ENCODE results near the gene SDE2.

The SDE2 gene

DNA sequence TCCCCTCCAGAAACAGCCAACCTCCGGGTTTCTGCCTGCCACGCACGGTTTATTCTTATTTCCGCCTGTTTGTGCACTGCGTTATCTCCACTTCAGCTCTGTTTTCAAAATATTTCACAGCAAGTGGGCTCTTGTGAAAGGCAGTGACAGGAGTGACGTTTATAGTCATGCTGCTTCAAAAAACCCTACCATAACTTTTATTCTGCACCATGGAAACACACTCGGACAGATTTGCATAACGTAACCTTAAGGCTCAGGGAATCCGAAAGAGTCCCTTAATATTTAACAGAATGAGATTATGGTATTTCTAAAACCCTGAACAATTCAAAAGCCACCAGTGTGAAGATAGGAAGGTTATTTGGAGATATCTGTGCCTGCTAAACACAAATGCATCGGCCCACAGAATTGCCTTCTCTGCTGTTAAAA lies 782 bp upstream of the SDE2 start:
- TF ChIP-seq FOXP2 (optimal IDR thresholded peaks at IDR 0.05; ENCODE audit: borderline replicate concordance, extremely low read depth, extremely low read length, insufficient read depth) = no peak
- no peak for TF ChIP-seq SIN3A (IDR thresholded peaks at IDR 0.05; ENCODE audit: borderline replicate concordance, insufficient read depth, low read length)
- TF ChIP-seq POLR2AphosphoS5 (IDR thresholded peaks at IDR 0.05; ENCODE audit: low read depth, low read length) = no peak
- no peak; the same call in 1 of the 2 replicates for TF ChIP-seq TAF1 (IDR thresholded peaks at IDR 0.05; ENCODE audit: borderline replicate concordance, insufficient read depth, low read length)

DNA sequence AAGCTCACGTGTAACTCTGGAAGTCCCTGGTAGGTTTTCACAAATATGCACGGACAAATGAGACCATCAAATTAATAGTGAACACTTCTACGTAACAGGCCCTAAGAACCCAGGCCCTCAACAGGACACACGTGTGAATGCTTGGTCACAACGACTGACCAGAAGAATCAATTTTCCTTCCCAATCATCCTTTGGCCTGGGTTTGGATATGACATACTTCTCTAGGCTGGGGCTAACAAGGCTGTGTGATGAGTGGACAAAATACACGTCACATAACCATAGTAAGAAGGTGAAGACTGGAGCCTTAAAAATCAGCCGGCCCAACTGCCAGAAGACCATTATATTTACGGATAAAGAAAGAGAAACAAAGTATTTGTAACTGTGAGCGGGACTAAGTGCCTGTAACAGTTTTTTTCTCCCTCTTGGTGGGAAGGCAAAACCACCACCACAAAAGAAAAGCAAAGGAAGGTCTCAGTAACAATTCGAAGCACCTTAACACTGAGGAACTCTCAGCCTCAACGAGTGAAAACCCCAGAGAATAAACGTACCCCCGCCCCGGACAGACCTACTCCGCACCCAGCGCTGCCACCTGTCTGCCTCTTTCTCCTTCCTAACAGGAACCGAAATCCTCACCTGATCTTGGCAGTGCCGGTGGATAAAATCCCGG lies 450 bp downstream of the SDE2 start:
- no peak for TF ChIP-seq TAF1 (IDR thresholded peaks at IDR 0.05; ENCODE audit: borderline replicate concordance, insufficient read depth, low read length)
- no peak for TF ChIP-seq POLR2AphosphoS5 (IDR thresholded peaks at IDR 0.05; ENCODE audit: low read depth, low read length)
- no peak for TF ChIP-seq FOXP2 (optimal IDR thresholded peaks at IDR 0.05; ENCODE audit: borderline replicate concordance, extremely low read depth, extremely low read length, insufficient read depth)
- TF ChIP-seq SIN3A (IDR thresholded peaks at IDR 0.05; ENCODE audit: borderline replicate concordance, insufficient read depth, low read length) = no peak
- TF ChIP-seq, protein P1, sequence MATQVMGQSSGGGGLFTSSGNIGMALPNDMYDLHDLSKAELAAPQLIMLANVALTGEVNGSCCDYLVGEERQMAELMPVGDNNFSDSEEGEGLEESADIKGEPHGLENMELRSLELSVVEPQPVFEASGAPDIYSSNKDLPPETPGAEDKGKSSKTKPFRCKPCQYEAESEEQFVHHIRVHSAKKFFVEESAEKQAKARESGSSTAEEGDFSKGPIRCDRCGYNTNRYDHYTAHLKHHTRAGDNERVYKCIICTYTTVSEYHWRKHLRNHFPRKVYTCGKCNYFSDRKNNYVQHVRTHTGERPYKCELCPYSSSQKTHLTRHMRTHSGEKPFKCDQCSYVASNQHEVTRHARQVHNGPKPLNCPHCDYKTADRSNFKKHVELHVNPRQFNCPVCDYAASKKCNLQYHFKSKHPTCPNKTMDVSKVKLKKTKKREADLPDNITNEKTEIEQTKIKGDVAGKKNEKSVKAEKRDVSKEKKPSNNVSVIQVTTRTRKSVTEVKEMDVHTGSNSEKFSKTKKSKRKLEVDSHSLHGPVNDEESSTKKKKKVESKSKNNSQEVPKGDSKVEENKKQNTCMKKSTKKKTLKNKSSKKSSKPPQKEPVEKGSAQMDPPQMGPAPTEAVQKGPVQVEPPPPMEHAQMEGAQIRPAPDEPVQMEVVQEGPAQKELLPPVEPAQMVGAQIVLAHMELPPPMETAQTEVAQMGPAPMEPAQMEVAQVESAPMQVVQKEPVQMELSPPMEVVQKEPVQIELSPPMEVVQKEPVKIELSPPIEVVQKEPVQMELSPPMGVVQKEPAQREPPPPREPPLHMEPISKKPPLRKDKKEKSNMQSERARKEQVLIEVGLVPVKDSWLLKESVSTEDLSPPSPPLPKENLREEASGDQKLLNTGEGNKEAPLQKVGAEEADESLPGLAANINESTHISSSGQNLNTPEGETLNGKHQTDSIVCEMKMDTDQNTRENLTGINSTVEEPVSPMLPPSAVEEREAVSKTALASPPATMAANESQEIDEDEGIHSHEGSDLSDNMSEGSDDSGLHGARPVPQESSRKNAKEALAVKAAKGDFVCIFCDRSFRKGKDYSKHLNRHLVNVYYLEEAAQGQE (IDR thresholded peaks at IDR 0.05; ENCODE audit: insufficient read depth in 1 of 2, low read depth in 2 of 2, low read length in 2 of 2) = no peak

DNA sequence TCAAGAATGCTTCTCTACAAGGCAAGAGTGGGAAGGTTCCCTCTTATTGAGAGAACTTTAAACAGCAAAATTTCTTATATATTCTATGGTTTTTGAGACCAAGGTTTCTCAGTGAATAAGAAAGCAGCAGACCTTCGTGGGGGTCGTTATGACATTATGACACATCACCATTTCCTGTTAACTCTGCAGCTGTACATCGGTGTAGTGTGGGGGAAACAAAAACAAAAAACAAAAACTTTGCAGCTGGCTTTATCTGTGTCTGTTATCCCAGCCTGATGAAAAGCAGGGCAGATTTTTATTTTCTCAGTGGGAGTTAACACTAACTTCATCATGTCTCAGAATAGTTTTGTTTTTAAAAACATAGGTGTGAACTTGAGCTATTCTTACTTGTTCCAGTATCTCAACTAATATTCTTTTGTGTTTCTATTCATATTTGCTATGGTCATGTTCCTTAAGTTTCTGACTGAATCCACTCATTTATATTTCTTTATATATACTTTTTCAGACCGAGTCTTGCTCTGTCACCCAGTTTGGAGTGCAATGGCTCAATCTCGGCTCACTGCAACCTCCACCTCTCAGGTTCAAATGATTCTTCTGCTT lies 2.1 kb downstream of the SDE2 start:
- TF ChIP-seq, protein P1 (IDR thresholded peaks at IDR 0.05; ENCODE audit: insufficient read depth in 1 of 2, low read depth in 2 of 2, low read length in 2 of 2) = no peak
- TF ChIP-seq SIN3A (IDR thresholded peaks at IDR 0.05; ENCODE audit: borderline replicate concordance, insufficient read depth, low read length) = no peak
- no peak for TF ChIP-seq FOXP2 (optimal IDR thresholded peaks at IDR 0.05; ENCODE audit: borderline replicate concordance, extremely low read depth, extremely low read length, insufficient read depth)
- no peak for TF ChIP-seq POLR2AphosphoS5 (IDR thresholded peaks at IDR 0.05; ENCODE audit: low read depth, low read length)
- TF ChIP-seq TAF1 (IDR thresholded peaks at IDR 0.05; ENCODE audit: borderline replicate concordance, insufficient read depth, low read length) = no peak

DNA sequence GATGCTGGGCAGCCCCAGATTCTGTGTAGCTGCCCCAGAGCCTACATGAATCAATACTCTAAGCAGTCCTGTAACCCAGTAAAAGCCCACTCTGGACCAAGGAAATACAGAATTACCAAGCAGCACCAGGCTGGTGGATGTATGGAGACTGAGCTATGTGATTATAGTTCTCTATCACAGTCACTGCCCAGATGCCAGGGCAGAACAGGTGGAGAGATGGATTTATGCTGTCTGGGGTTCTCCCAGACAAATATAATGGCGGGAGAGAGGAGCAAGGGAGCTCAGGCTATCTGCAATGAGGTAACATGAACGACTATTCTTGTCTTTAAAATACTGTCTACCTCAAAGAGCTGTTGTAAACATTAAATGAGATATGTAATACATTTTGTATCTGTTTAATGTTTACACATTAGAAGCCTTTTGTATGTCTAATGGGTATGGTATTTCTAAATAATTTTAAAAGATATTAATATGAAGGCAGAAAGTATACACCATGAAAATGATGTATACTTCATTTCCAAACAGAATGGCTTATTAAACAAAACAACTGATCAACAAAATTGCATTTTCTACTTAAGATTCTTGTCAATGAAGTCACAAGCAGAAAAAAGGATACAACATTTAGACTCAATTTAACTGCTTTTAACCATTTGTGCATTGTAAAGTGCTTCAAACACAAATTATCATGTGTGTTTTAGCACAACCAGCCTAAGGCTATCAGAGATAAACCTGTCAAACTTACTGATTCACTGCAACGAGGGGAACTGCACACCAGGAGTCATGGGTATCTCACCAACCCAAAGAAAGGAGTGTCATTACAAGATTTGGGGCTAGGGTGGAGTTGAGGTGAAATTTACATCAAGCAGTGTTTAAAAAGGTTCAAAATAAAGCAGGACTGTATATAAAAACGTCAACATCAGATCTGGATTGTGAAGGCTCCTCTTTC lies 3.0 kb downstream of the SDE2 start:
- no peak for TF ChIP-seq SIN3A (IDR thresholded peaks at IDR 0.05; ENCODE audit: borderline replicate concordance, insufficient read depth, low read length)
- no peak for TF ChIP-seq FOXP2 (optimal IDR thresholded peaks at IDR 0.05; ENCODE audit: borderline replicate concordance, extremely low read depth, extremely low read length, insufficient read depth)
- TF ChIP-seq, protein P1 (IDR thresholded peaks at IDR 0.05; ENCODE audit: insufficient read depth in 1 of 2, low read depth in 2 of 2, low read length in 2 of 2) = no peak
- TF ChIP-seq TAF1 (IDR thresholded peaks at IDR 0.05; ENCODE audit: borderline replicate concordance, insufficient read depth, low read length) = no peak
- no peak for TF ChIP-seq POLR2AphosphoS5 (IDR thresholded peaks at IDR 0.05; ENCODE audit: low read depth, low read length)
